Osteoblast (primary cell): ENCODE data around the gene OR56B4. TPM values are rescaled to one million over a fixed set of nuclear protein-coding genes. Genes with fewer than 3 reads are reported as not detected.
"Not testable (repeated sequence)": the region's sequence is repeated elsewhere in the genome, so short reads cannot be mapped to it uniquely, and the experiment has no call there.

ENCODE experiments used
- DNase-seq: peaks from one replicate; pipeline ENCODE4 v3.0.0; 2011; ENCODE audit warnings: low spot score, mixed read lengths; ENCODE audit not compliant: insufficient read length; ENCODE audit errors: missing footprints
- H2AFZ ChIP-seq: 2 replicates; pipeline ENCODE4 v1.6.0; 2011; ENCODE audit warnings: mild to moderate bottlenecking, low read length
- H3K27ac ChIP-seq: 2 replicates; pipeline ENCODE4 v1.5.1; 2011; ENCODE audit warnings: mild to moderate bottlenecking, low read depth, low read length, moderate library complexity
- H3K27me3 ChIP-seq: 2 replicates; pipeline ENCODE4 v1.6.0; 2012; ENCODE audit warnings: mild to moderate bottlenecking, control low read depth, inconsistent platforms, low read length, moderate library complexity; ENCODE audit not compliant: insufficient read depth
- H3K36me3 ChIP-seq: 2 replicates; pipeline ENCODE4 v1.5.1; 2011; ENCODE audit warnings: mild to moderate bottlenecking, low read length, control low read depth, moderate library complexity; ENCODE audit not compliant: insufficient read depth
- H3K4me1 ChIP-seq: 2 replicates; pipeline ENCODE4 v1.5.1; 2011; ENCODE audit warnings: mild to moderate bottlenecking, low read length, control low read depth, moderate library complexity; ENCODE audit not compliant: insufficient read depth
- H3K4me2 ChIP-seq: 2 replicates; pipeline ENCODE4 v1.6.0; 2011; ENCODE audit warnings: mild to moderate bottlenecking, low read length; ENCODE audit not compliant: insufficient read depth
- H3K4me3 ChIP-seq: fragments of 200-600 bp; sonication (generic); 3 replicates; pipeline ENCODE4 v1.5.1; 2012; ENCODE audit warnings: mild to moderate bottlenecking, low read length, inconsistent platforms; ENCODE audit not compliant: insufficient read depth
- H3K79me2 ChIP-seq: 2 replicates; pipeline ENCODE4 v1.6.0; 2012; ENCODE audit warnings: mild to moderate bottlenecking, low read length, control low read depth, inconsistent platforms; ENCODE audit not compliant: insufficient read depth
- H3K9me3 ChIP-seq: 2 replicates; pipeline ENCODE4 v1.5.1; 2011; ENCODE audit warnings: low read depth, low read length, control low read depth
- H4K20me1 ChIP-seq: 2 replicates; pipeline ENCODE4 v1.6.0; 2012; ENCODE audit warnings: mild to moderate bottlenecking, low read length, control low read depth; ENCODE audit not compliant: insufficient read depth
- CTCF ChIP-seq: IDR thresholded peaks from 2 replicates; pipeline ENCODE4 v1.5.1; 2011; ENCODE audit warnings: mild to moderate bottlenecking, low read depth, low read length, moderate library complexity; ENCODE audit errors: extremely low read depth
- total RNA-seq: library from RNA; depleted of rRNA; stranded (reverse); fragments of >200 nt; gene quantifications from 2 replicates; pipeline ENCODE4 v1.2.3, GENCODE V29; 2012

OR56B4 gene
- total RNA-seq, 1 donor: not detected

GRCh38 chr11:6127881-6128280 is 20.4 kb downstream of the OR56B4 start:
- H3K4me1 ChIP-seq: no peaks in the 10 kb centered on the region
- no peaks in the 10 kb centered on the region for H3K36me3 ChIP-seq
- H4K20me1 ChIP-seq: no peaks in the 10 kb centered on the region
- no peak overlapping the region for H3K4me3 ChIP-seq
- TF ChIP-seq CTCF: no peak
- H3K79me2 ChIP-seq: no peaks in the 10 kb centered on the region
- H3K4me2 ChIP-seq: no peak overlapping the region
- no peaks in the 10 kb centered on the region for H3K9me3 ChIP-seq
- H2AFZ ChIP-seq: no peak overlapping the region
- no peak for DNase-seq
- H3K27me3 ChIP-seq: no peaks in the 10 kb centered on the region
- H3K27ac ChIP-seq: no peak overlapping the region

- Histone ChIP-seq H3K27ac (no peak overlapping the region), H3K9me3 (no peaks in the 10 kb centered on the region), H4K20me1 (no peaks in the 10 kb centered on the region), H3K4me1 (no peaks in the 10 kb centered on the region), H2AFZ (no peak overlapping the region), H3K4me2 (no peak overlapping the region), H3K27me3 (no peaks in the 10 kb centered on the region), H3K4me3 (no peak overlapping the region), H3K79me2 (no peaks in the 10 kb centered on the region), H3K36me3 (no peaks in the 10 kb centered on the region)
- no peak for DNase-seq
- TF ChIP-seq CTCF: no peak
Measured at GRCh38 chr11:6129011-6129410, 21.5 kb downstream of the OR56B4 start.

GRCh38 chr11:6129635-6130034 is 22.2 kb downstream of the OR56B4 start:
- Histone ChIP-seq H3K79me2 (no peaks in the 10 kb centered on the region), H3K27me3 (no peaks in the 10 kb centered on the region), H3K4me2 (no peak overlapping the region), H3K9me3 (no peaks in the 10 kb centered on the region), H3K27ac (no peak overlapping the region), H3K4me3 (no peak overlapping the region), H4K20me1 (no peaks in the 10 kb centered on the region), H3K4me1 (no peaks in the 10 kb centered on the region), H2AFZ (no peak overlapping the region), H3K36me3 (no peaks in the 10 kb centered on the region)
- no peak for DNase-seq
- no peak for TF ChIP-seq CTCF

- no peak overlapping the region for H3K4me3 ChIP-seq
- H4K20me1 ChIP-seq: no peaks in the 10 kb centered on the region
- no peak overlapping the region for H2AFZ ChIP-seq
- no peaks in the 10 kb centered on the region for H3K27me3 ChIP-seq
- H3K36me3 ChIP-seq: no peaks in the 10 kb centered on the region
- H3K79me2 ChIP-seq: no peaks in the 10 kb centered on the region
- no peak overlapping the region for H3K27ac ChIP-seq
- no peaks in the 10 kb centered on the region for H3K4me1 ChIP-seq
- TF ChIP-seq CTCF: no peak
- no peaks in the 10 kb centered on the region for H3K9me3 ChIP-seq
- no peak overlapping the region for H3K4me2 ChIP-seq
- no peak for DNase-seq
Measured at GRCh38 chr11:6132431-6132830, 24.9 kb downstream of the OR56B4 start.

GRCh38 chr11:6135936-6136335 is 28.5 kb downstream of the OR56B4 start:
- H3K36me3 ChIP-seq, H2AFZ ChIP-seq, H3K79me2 ChIP-seq, H3K9me3 ChIP-seq, H3K4me1 ChIP-seq, H3K27ac ChIP-seq, H3K4me2 ChIP-seq, H4K20me1 ChIP-seq, DNase-seq, H3K27me3 ChIP-seq, H3K4me3 ChIP-seq: not testable (repeated sequence)
